ENCODE data around the gene SETSIP. TPM values are rescaled to one million over a fixed set of nuclear protein-coding genes. Genes with fewer than 3 reads are reported as not detected.

The SETSIP gene
- total RNA-seq, 4 donors from 2014 or later: 0.67 TPM; not detected in 3

DNA sequence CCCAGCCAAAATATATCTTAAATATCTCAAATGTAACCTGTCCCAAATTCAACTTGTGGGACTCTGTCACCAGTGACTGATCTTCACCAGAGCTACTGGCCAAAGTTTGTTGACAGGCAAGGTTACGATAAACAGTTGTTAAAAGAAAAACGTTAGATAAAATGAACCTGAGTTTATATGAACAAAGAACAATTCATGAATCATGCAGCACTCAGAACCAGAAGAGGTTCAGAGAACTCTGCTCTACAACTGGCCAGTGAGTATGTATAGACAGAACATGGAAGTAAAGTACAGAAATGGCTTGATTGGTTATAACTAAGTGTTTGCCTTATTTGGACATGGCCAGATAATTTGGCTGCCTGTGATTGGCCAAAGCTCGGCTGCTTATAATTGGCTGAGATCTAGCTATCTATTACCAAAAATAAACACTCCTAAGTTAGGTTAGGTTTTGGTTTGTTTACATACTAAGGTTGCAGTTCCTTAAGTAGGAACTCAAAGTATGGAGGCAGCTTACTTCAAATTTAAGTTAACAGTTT lies 30.4 kb upstream of the SETSIP start:
- H3K27me3 ChIP-seq: no peaks in the 10 kb centered on the region
- TF ChIP-seq, protein P1, sequence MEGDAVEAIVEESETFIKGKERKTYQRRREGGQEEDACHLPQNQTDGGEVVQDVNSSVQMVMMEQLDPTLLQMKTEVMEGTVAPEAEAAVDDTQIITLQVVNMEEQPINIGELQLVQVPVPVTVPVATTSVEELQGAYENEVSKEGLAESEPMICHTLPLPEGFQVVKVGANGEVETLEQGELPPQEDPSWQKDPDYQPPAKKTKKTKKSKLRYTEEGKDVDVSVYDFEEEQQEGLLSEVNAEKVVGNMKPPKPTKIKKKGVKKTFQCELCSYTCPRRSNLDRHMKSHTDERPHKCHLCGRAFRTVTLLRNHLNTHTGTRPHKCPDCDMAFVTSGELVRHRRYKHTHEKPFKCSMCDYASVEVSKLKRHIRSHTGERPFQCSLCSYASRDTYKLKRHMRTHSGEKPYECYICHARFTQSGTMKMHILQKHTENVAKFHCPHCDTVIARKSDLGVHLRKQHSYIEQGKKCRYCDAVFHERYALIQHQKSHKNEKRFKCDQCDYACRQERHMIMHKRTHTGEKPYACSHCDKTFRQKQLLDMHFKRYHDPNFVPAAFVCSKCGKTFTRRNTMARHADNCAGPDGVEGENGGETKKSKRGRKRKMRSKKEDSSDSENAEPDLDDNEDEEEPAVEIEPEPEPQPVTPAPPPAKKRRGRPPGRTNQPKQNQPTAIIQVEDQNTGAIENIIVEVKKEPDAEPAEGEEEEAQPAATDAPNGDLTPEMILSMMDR (IDR thresholded peaks at IDR 0.05): no peak
- TF ChIP-seq POLR2A (IDR thresholded peaks at IDR 0.05): no peak
- no peaks in the 10 kb centered on the region for H3K9me3 ChIP-seq
- intact Hi-C loops (cut with DNase I): no loop called here
- no peak overlapping the region for H3K27ac ChIP-seq
- no peaks in the 10 kb centered on the region for H3K4me1 ChIP-seq
- peaks cover 0 to 5% of the 10 kb centered on the region in 2 donors for H3K36me3 ChIP-seq
- H3K4me3 ChIP-seq (replicated peaks in 1 of 3): no peak overlapping the region
- DNase-seq: no peak
- 89 to 92% methylated on average over 3 of the region's 3 CpGs for WGBS, 2 donors

DNA sequence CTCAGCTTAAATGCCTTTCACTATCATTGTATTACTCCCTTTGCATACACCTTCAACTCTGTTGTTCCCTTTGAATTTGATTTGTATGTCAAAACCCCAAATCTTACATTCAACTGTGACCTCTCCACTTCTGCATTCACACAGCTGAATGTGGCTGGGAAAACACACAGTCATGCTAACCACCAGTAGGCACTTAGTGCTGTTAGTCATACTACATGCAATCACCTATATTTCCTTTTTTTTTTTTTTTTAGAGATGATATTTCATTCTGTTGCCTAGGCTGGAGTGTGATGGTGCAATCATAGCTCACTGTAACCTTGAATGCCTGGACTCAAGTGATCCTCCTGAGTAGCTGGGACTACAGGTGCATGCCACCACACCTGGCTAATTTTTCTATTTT lies 21.1 kb upstream of the SETSIP start:
- TF ChIP-seq POLR2A (IDR thresholded peaks at IDR 0.05): no peak
- TF ChIP-seq, protein P1 (IDR thresholded peaks at IDR 0.05): no peak
- H3K4me3 ChIP-seq (replicated peaks in 1 of 3): no peak overlapping the region
- no peak for DNase-seq
- H3K4me1 ChIP-seq: peaks cover 0 to 4% of the 10 kb centered on the region in 2 donors
- no peak overlapping the region for H3K27ac ChIP-seq
- no peaks in the 10 kb centered on the region for H3K9me3 ChIP-seq
- H3K36me3 ChIP-seq: no peaks in the 10 kb centered on the region
- intact Hi-C loops (cut with DNase I): no loop called here
- no peaks in the 10 kb centered on the region for H3K27me3 ChIP-seq

DNA sequence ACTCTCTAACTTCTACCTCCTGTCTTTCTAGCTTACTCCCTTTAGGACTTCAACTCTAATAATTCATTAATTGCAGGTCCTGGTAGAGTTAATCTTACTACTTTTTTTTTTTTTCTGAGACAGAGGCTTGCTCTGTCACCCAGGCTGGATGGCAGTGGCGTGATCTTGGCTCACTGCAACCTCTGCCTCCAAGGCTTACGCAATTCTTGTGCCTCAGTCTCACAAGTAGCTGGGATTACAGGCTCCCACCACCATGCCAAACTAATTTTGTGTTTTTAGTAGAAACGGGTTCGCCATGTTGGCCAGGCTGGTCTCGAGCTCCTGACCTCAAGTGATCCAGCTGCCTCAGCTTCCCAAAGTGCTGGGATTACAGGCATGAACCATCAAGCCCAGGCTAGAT lies 20.7 kb upstream of the SETSIP start:
- whole genome bisulfite sequencing, 2 donors: 92 to 93% methylated on average over 5 of the region's 5 CpGs
- H3K4me1 ChIP-seq: peaks cover 0 to 4% of the 10 kb centered on the region in 2 donors
- H3K9me3 ChIP-seq: no peaks in the 10 kb centered on the region
- no peaks in the 10 kb centered on the region for H3K27me3 ChIP-seq
- no peak for DNase-seq
- intact Hi-C loops (cut with DNase I): no loop called here
- H3K27ac ChIP-seq: no peak overlapping the region
- no peaks in the 10 kb centered on the region for H3K36me3 ChIP-seq
- TF ChIP-seq POLR2A (IDR thresholded peaks at IDR 0.05): no peak
- TF ChIP-seq, protein P1 (IDR thresholded peaks at IDR 0.05): no peak
- no peak overlapping the region for H3K4me3 ChIP-seq (replicated peaks in 1 of 3)

DNA sequence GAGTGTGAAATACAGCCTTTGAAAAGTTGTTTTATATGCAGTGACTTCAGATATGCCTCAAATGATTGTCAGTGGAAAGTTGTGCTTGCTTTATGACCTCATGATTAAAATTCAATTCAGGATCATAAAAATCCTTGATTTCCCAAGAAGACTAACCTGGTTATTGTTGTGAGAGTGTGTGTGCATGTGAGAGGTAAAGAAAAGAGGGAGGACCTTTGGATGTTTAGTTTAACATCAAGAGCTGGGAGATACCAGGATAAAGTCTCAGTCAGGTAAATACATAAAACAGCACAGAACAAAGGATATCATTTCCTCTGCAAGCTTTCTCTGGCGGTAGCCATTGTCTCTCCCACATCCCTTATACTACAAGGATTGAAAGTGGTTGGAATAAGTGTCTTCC lies 19.4 kb upstream of the SETSIP start:
- intact Hi-C loops (cut with DNase I): no loop called here
- H3K27me3 ChIP-seq: no peaks in the 10 kb centered on the region
- 86 to 87% methylated on average over 1 of the region's 1 CpG for WGBS, 2 donors
- no peak for DNase-seq
- H3K27ac ChIP-seq: no peak overlapping the region
- H3K9me3 ChIP-seq: no peaks in the 10 kb centered on the region
- H3K4me3 ChIP-seq (replicated peaks in 1 of 3): no peak overlapping the region
- H3K36me3 ChIP-seq: no peaks in the 10 kb centered on the region
- TF ChIP-seq, protein P1 (IDR thresholded peaks at IDR 0.05): no peak
- TF ChIP-seq POLR2A (IDR thresholded peaks at IDR 0.05): no peak
- H3K4me1 ChIP-seq: peaks cover 0 to 4% of the 10 kb centered on the region in 2 donors

DNA sequence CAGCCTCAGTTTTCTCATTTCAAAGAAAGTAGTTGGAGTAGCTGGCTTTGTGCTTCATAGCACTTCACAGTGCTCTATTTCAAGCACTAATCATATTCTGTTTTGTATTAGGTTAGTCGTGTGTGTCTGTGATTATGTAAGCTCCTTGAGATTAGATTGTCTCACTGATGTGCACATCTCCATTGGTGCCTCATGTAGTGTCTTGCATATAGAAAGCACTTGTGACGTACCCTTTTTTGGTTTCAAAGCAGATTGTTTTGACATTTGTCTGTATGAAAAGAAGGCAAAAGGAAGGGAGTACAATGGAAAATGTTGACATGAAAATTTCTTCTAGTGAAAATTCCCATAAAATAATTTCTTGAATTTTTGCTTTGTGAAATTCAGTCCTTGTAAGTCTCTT lies 18.9 kb upstream of the SETSIP start:
- TF ChIP-seq POLR2A (IDR thresholded peaks at IDR 0.05): no peak
- TF ChIP-seq, protein P1 (IDR thresholded peaks at IDR 0.05): no peak
- intact Hi-C loops (cut with DNase I): no loop called here

More for the DNA sequence above, 18.9 kb upstream of the SETSIP start:
- H3K9me3 ChIP-seq: no peaks in the 10 kb centered on the region
- H3K36me3 ChIP-seq: no peaks in the 10 kb centered on the region
- no peaks in the 10 kb centered on the region for H3K27me3 ChIP-seq
- WGBS, 2 donors: 60 to 69% methylated on average over 2 of the region's 2 CpGs
- peaks cover 0 to 4% of the 10 kb centered on the region in 2 donors for H3K4me1 ChIP-seq
- no peak for DNase-seq
- no peak overlapping the region for H3K27ac ChIP-seq
- H3K4me3 ChIP-seq (replicated peaks in 1 of 3): no peak overlapping the region
